ENCODE results near the gene COPZ2. TPM values are rescaled to one million over a fixed set of nuclear protein-coding genes. Genes with fewer than 3 reads are reported as not detected.
"Not testable (repeated sequence)": the region's sequence is repeated elsewhere in the genome, so short reads cannot be mapped to it uniquely, and the experiment has no call there.

COPZ2 gene
- total RNA-seq, 1 experiment from 2014 or later = not detected

GRCh38 chr17:48036693-48037035, 933 bp downstream of the COPZ2 start:
- H4K20me1 ChIP-seq (ENCODE audit: insufficient read depth) = no peaks in the 10 kb centered on the region
- H3K9me3 ChIP-seq (ENCODE audit: control insufficient read depth in 1 of 2, insufficient read depth in 1 of 2, low read depth in 1 of 2, low read length in 2 of 2) = no peaks in the 10 kb centered on the region
- no peak for TF ChIP-seq RAD21 (IDR thresholded peaks at IDR 0.05; ENCODE audit: low read depth)
- TF ChIP-seq ATF3 (IDR thresholded peaks at IDR 0.05) = no peak
- TF ChIP-seq REST (IDR thresholded peaks at IDR 0.05; ENCODE audit: low read depth) = no peak
- no peak for TF ChIP-seq TCF7L2 (IDR thresholded peaks at IDR 0.05; ENCODE audit: borderline replicate concordance, extremely low read depth, insufficient read depth, insufficient read length)
- TF ChIP-seq YY1 (IDR thresholded peaks at IDR 0.05; ENCODE audit: extremely low read depth, insufficient replicate concordance, low read depth, low read length) = no peak
- no peak for TF ChIP-seq CBX3 (IDR thresholded peaks at IDR 0.05; ENCODE audit: low read depth)
- ChIA-PET CTCF (interaction anchor here (0.9 to 3.4 kb wide), 3 partner anchors 10 to 94 kb away, joined by 3 to 14 read pairs (median 4); no protein-coding TSS in a partner anchor), RAD21 (ENCODE audit: low non-redundant PET in 1 of 2, low total read pairs in 2 of 2, uncharacterized antibody in 2 of 2, unreplicated experiment in 2 of 2) (no interaction called here), POLR2A (interaction anchor here (2.0 kb wide), 1 partner anchor 12 kb away, joined by 13 read pairs; the partner anchor contains the start of gene NFE2L1)
- no peaks in the 10 kb centered on the region for H3K36me3 ChIP-seq (ENCODE audit: control insufficient read depth in 1 of 2, insufficient read depth in 2 of 2, low read length in 2 of 2)
- no peak overlapping the region for H3K9ac ChIP-seq (ENCODE audit: low read length)
- H3K4me2 ChIP-seq (ENCODE audit: low read length) = no peak overlapping the region
- H3K4me1 ChIP-seq (ENCODE audit: control insufficient read depth in 1 of 2, insufficient read depth in 2 of 2, low read length in 2 of 2) = no peaks in the 10 kb centered on the region
- H3K4me3 ChIP-seq (replicated peaks in 1 of 2; ENCODE audit: low read depth in 1 of 2, low read length in 2 of 2) = no peak overlapping the region
- DNase-seq (ENCODE audit: low read depth, low spot score) (no peak), ATAC-seq (no peak)
- H3K27me3 ChIP-seq (ENCODE audit: insufficient read depth, low read length) = no peaks in the 10 kb centered on the region
- H3K27ac ChIP-seq (ENCODE audit: low read depth, low read length) = no peak overlapping the region
- BruUV-seq (replicated peaks) = no TSS peak
- no peaks in the 10 kb centered on the region for H3K79me2 ChIP-seq (ENCODE audit: insufficient read depth, low read length)
- intact Hi-C loops (cut with micrococcal nuclease) = no loop called here
- no peak overlapping the region for H2AFZ ChIP-seq (ENCODE audit: low read depth, low read length, poor library complexity, severe bottlenecking)
- H3K9me2 ChIP-seq (ENCODE audit: insufficient read depth) = no peaks in the 10 kb centered on the region

- H3K9me2 ChIP-seq (ENCODE audit: insufficient read depth); H3K27ac ChIP-seq (ENCODE audit: low read depth, low read length); ATAC-seq; BruUV-seq (replicated peaks); DNase-seq (ENCODE audit: low read depth, low spot score); H3K79me2 ChIP-seq (ENCODE audit: insufficient read depth, low read length); H3K27me3 ChIP-seq (ENCODE audit: insufficient read depth, low read length); H3K4me2 ChIP-seq (ENCODE audit: low read length); H2AFZ ChIP-seq (ENCODE audit: low read depth, low read length, poor library complexity, severe bottlenecking); H4K20me1 ChIP-seq (ENCODE audit: insufficient read depth); H3K9me3 ChIP-seq (ENCODE audit: control insufficient read depth in 1 of 2, insufficient read depth in 1 of 2, low read depth in 1 of 2, low read length in 2 of 2); RAD21 ChIA-PET (ENCODE audit: low non-redundant PET in 1 of 2, low total read pairs in 2 of 2, uncharacterized antibody in 2 of 2, unreplicated experiment in 2 of 2); intact Hi-C loops (cut with micrococcal nuclease); H3K4me3 ChIP-seq (replicated peaks in 1 of 2; ENCODE audit: low read depth in 1 of 2, low read length in 2 of 2); H3K4me1 ChIP-seq (ENCODE audit: control insufficient read depth in 1 of 2, insufficient read depth in 2 of 2, low read length in 2 of 2); H3K36me3 ChIP-seq (ENCODE audit: control insufficient read depth in 1 of 2, insufficient read depth in 2 of 2, low read length in 2 of 2); H3K9ac ChIP-seq (ENCODE audit: low read length): not testable (repeated sequence)
- CTCF ChIA-PET = interaction anchor here (1.4 to 3.4 kb wide), 2 partner anchors 8 to 9 kb away, joined by 7 to 14 read pairs; no protein-coding TSS in a partner anchor
- POLR2A ChIA-PET = interaction anchor here (1.3 kb wide), 1 partner anchor 14 kb away, joined by 11 read pairs; the partner anchor contains the start of gene NFE2L1
These were observed 2.9 kb downstream of the COPZ2 start for GRCh38 chr17:48034734-48035133.

Data from HCT116 (cell line).